ENCODE results near the gene PCDHGC4. TPM values are rescaled to one million over a fixed set of nuclear protein-coding genes. Genes with fewer than 3 reads are reported as not detected.
A peak's percentile ranks its signal among the peaks of the same experiment; 100 is the strongest.

PCDHGC4 gene
- total RNA-seq, 1 donor from 2014 or later: 1.2 TPM

GRCh38 chr5:141490771-141491170, 5.9 kb downstream of the PCDHGC4 start:
- DNase-seq: no peak

- DNase-seq: no peak
Measured at GRCh38 chr5:141491323-141492167, 6.7 kb downstream of the PCDHGC4 start.

DNA sequence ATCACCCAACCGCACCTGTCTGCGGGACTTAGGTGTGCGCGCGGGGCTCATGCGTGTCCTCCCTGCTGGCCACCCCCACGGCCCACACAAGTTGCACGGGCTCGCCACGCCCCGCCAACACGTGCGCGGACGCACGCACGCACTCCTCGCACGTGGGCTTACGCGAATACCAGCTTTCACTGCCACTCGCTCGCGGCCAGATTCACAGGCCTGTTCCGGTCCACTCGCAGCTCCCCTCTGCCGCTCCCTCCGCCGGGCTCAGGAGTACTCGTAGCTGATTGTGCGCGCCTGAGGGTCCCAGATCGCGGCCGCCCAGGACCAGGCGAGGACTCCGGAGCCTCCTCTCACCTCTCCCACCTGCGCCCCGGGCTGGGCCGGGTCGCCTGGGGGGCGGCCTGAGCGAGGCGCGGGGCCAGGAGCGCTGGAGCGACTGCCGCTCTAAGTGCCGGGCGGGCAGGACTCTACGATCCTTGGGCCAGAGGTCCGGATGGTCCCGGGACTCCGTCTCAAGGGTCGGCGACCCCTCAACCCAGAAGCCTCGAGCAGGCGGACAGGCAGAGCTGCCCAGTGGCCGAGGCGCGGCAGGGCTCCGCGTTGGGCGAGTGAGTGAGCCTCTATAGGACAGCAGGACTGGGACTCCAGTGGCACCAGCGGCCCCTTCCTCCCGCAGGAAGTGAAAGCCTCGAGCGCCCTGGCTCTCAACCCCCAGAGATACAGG, 7.5 kb downstream of the PCDHGC4 start:
- DNase-seq: no peak

DNA sequence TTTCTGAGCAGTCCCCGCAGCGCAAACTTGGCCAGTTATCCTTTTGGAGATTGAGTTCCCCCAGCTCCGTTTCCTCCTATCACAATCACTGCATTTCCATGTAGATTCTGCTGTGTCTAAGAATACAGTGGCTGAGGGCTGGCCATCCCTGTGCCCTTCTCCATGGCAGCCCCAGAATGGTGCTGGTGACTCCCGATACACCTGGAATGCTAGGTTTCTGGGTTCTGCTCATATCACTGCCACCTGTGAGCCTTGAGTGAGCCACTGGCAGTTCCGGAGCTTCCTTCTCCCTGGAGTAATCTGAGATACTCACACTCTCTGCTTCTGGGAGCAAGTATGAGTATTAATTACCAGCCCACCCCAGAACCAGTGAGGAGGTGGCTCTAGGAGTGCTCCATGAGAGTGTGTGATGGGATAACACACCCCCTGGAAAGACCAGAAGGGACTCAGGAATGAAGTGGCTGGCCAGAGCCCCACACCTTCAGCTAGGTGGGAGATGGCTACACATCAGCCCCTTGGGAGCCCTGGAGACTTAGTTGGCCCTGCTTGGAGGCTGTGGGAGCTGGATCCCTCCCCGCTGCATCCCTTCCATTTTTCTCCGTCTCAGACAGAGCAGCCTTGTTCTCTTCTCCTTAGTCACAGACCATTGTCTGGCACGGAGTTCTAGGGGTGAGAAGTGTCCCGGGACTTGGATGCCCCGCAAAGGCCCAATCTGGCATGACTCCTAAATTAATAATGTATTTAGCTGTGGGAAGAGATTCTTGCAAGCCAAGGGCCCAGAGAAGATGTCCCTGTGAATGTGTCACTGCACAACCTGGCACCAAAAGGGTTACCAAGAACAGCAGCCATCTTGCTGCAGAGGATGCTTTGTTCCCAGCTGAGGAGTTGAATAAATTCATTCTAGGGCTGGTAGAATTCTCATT, 8.9 kb downstream of the PCDHGC4 start:
- no peak for DNase-seq

GRCh38 chr5:141494761-141495452, 10.1 kb downstream of the PCDHGC4 start:
- no peak for DNase-seq

- no peak for DNase-seq
Measured at GRCh38 chr5:141495453-141495811, 10.6 kb downstream of the PCDHGC4 start.

GRCh38 chr5:141496038-141496437, 11.2 kb downstream of the PCDHGC4 start:
- no peak for DNase-seq

- DNase-seq: no peak
Measured at GRCh38 chr5:141501761-141502160, 16.9 kb downstream of the PCDHGC4 start.

- no peak for DNase-seq
Measured at GRCh38 chr5:141503681-141504080, 18.9 kb downstream of the PCDHGC4 start.

DNA sequence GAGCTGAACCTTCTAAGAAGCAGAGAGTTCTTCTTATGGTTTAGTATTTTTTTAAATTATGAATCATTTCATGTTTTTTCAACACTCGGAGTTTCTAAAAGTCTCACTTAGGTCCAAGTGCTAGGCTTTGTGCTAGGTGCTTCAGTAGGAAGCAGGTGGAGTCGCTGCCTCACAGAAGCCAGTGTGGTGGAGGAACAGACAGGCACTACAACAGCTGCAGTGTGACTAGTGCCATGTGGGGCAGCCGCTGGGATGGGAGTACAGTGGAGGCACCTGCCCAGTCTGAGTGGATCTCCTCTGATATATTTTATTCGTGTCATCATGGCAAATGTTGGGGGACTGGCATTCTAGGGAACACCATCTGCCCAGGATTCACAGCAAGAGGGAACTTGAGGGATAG, 19.4 kb downstream of the PCDHGC4 start:
- DNase-seq: no peak

DNA sequence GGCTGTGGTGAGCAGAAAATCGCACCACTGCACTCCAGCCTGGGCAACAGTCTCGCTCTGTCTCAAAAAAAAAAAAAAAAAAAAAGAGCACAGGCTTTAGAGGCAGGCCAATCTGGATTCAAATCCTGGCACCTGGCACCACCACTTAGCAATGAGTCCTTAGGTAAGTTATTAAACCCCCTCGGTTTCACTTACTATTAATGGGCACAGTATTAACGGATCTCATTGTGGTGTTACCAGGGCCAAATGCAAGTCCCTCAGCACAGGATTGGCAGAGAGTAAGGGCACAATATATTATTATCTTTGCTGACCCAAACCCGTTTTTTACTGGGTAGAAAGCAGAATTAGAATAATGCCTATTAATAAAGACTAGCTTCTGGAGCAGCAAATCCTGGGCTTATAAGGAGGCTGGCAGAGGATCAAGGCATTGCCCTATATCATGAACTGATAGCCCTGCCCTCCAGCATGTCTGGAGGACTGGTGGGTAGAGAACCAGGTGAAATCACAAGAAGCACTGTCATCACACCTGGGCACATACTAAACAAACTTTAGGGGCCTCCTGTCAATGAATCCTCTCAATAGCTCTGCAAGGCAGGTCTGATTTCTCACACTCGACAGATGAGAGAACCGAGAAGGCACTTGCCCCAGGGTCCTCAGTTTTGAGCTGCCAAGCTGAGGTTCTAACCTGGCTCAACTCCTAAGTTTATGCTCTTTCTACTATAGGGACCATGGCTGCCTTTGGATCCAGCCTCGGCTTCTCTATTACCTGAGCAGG, 21.7 kb downstream of the PCDHGC4 start:
- no peak for DNase-seq

GRCh38 chr5:141507387-141508091, 22.7 kb downstream of the PCDHGC4 start:
- no peak for DNase-seq

- peak; percentile 29 for DNase-seq
Measured at GRCh38 chr5:141508440-141508797, 23.6 kb downstream of the PCDHGC4 start.

DNA sequence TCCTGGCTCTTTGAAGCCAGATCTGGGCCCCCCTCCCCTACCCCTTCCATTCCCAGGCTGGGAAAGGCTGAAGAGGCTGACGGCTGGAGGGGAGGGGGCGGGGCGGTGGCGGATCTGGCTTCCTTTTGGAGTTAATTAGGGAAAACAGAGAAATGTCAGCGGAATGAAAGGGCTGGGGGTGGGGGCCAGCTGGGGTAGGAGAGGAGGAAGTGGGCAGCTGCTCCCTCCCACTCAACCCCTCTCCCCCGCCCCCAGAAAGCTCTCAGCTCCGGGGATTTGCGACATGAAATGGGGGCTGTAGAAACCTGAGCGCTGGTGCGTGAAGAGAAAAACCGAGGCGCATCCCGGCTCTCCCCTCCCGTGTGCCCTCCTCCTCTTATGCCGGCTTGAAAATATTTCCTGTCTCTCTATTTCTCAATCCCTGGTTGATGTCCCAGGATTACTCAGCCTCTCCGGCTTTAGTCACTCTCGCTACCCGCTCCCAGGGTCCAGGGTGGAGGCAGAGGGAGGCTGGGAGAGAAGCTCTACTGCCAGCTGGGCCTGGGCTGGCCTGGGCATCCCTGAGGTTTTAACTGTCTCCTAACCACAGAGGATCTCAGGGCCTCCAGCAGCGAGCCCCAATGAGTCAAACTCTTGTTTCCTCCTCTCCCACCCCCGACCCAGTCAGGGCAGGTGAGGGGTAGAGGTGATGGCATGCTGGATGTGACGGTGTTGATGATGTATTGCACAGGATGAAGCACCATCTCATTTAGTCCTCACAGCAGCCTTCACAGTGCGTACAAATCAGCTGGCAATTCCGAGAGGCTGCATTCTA, 24.2 kb downstream of the PCDHGC4 start:
- peak; percentile 64 for DNase-seq

DNA sequence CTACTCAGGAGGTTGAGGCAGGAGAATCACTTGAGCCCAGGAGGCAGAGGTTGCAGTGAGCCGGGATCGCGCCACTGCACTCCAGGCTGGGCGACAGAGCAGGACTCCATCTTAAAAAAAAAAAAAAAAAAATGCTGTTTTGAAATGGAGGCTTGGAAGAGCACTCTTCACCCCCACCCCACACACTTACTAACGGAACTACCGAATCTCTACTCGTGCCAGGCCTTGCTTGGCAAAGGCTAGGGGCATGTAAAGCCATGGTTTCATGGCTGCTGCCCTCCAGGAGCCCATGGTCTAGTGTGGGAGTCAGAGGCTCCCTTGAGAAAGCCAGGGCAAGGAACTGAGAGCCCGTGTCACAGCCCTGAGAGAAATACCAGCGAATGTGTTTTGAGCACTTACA, 25.3 kb downstream of the PCDHGC4 start:
- DNase-seq: no peak

GRCh38 chr5:141510850-141511601, 26.2 kb downstream of the PCDHGC4 start:
- DNase-seq: no peak

DNA sequence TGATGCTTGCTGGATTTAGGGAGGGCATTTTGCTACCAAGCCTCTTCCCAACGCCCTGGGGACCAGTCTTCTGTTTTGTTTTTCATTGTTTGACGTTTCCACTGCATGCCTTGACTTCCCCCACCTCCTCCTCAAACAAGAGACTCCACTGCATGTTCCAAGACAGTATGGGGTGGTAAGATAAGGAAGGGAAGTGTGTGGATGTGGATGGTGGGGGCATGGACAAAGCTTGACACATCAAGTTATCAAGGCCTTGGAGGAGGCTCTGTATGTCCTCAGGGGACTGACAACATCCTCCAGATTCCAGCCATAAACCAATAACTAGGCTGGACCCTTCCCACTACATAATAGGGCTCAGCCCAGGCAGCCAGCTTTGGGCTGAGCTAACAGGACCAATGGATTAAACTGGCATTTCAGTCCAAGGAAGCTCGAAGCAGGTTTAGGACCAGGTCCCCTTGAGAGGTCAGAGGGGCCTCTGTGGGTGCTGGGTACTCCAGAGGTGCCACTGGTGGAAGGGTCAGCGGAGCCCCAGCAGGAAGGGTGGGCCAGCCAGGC, 27.0 kb downstream of the PCDHGC4 start:
- no peak for DNase-seq

DNA sequence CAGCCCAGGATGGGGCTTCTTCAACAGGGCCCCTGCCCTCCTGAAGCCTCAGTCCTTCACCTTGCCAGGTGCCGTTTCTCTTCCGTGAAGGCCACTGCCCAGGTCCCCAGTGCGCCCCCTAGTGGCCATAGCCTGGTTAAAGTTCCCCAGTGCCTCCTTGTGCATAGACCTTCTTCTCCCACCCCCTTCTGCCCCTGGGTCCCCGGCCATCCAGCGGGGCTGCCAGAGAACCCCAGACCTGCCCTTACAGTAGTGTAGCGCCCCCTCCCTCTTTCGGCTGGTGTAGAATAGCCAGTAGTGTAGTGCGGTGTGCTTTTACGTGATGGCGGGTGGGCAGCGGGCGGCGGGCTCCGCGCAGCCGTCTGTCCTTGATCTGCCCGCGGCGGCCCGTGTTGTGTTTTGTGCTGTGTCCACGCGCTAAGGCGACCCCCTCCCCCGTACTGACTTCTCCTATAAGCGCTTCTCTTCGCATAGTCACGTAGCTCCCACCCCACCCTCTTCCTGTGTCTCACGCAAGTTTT, 27.6 kb downstream of the PCDHGC4 start:
- peak; percentile 89 for DNase-seq

All from dermis blood vessel endothelial cell (primary cell).